ENCODE measurements around the gene COL20A1.
A peak's percentile ranks its signal among the peaks of the same experiment; 100 is the strongest.

The COL20A1 gene

GRCh38 chr20:63380346-63380870 is 87.4 kb downstream of the COL20A1 start:
- no peak for DNase-seq

GRCh38 chr20:63381781-63382431 is 88.9 kb downstream of the COL20A1 start:
- peak; percentile 41 for DNase-seq

- DNase-seq, result no peak
These were observed 89.7 kb downstream of the COL20A1 start for GRCh38 chr20:63382551-63383300.

DNA sequence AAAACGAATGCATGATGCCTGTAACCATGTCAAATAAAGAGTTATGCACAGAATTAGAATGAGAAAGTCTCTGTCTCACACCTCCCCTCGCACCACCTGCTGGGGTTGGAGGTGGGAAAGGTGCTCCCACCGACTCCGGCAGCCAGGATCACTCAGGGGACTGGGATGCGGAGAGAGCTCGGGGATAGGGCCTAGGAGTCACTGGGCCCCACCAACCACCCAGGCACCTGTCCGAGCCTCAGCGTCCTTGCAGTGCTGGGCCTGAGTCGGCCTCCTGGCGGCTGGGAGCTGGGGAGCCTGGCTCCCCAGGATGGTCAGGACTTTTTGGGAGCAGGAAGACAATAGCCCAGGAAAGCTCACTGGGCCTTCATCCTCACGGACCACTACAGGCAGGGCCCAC is 90.6 kb downstream of the COL20A1 start:
- DNase-seq, result no peak

DNA sequence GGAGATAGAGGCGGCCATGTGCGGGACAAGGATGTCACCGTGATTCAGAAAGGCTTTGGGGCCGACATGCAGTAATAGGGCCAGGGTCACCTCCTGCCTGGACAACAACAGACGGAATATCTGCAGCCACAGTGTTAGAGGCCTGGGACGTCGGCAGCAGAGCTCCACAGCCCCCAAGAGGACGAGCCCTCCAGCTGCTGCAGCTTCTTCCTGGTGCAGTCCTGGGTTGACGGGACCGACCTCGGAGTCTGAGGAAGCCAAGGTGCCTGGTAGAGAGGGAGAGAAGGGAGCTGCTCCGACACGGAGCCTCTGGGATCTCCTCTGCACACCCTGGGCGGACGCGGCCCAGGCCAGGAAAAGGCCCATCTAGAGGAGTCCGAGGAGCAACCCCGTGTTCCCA is 91.3 kb downstream of the COL20A1 start:
- no peak for DNase-seq
